ENCODE data around the gene NOS2.

DNA sequence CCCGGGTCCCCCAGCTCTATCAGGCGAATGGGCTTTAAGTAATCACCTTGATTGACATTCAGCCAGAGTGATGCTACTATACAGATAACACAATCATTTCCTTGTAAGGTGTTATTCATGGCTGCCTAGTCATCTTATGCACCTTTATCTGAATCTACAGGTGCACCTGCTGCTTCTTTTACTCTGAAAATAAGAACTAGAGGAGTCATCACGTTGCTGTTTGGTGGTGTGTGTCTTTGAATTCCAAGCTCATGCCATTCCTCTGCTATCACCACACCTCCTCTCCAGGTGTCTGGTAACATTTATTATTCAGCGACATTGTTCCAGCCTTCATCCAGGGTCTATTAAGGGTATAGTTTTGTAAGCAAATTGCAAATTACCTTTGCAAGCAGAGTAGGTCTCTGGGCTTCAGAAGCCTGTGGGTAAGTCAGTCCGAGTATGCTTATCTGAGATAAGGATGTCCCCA, 51.9 kb downstream of the NOS2 start:
- TF ChIP-seq, protein P1, sequence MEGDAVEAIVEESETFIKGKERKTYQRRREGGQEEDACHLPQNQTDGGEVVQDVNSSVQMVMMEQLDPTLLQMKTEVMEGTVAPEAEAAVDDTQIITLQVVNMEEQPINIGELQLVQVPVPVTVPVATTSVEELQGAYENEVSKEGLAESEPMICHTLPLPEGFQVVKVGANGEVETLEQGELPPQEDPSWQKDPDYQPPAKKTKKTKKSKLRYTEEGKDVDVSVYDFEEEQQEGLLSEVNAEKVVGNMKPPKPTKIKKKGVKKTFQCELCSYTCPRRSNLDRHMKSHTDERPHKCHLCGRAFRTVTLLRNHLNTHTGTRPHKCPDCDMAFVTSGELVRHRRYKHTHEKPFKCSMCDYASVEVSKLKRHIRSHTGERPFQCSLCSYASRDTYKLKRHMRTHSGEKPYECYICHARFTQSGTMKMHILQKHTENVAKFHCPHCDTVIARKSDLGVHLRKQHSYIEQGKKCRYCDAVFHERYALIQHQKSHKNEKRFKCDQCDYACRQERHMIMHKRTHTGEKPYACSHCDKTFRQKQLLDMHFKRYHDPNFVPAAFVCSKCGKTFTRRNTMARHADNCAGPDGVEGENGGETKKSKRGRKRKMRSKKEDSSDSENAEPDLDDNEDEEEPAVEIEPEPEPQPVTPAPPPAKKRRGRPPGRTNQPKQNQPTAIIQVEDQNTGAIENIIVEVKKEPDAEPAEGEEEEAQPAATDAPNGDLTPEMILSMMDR (IDR thresholded peaks at IDR 0.05) = no peak
- TF ChIP-seq POLR2A (IDR thresholded peaks at IDR 0.05) = no peak
